Measurements from ENCODE around the gene HLA-DMA.

GRCh38 chr6:32953775-32954174 is 878 bp upstream of the HLA-DMA start:
- no peak for TF ChIP-seq EZH2phosphoT487 (IDR thresholded peaks at IDR 0.05; ENCODE audit: borderline replicate concordance, low read length)
- TF ChIP-seq CTCF (conservative IDR thresholded peaks at IDR 0.05; ENCODE audit: low read depth, low read length) = no peak

All from PC-3 (cell line).